NCI-H1436 treated with DMSO at 0.1 percent for 48 hours (cell line): Measurements from ENCODE around the gene NLGN3.
"Not testable (repeated sequence)": the region's sequence is repeated elsewhere in the genome, so short reads cannot be mapped to it uniquely, and the experiment has no call there.

ENCODE experiments used
- DNase-seq: peaks from one replicate; lab custom pipeline; 2025; lab: John Stamatoyannopoulos, UW

The NLGN3 gene

DNA sequence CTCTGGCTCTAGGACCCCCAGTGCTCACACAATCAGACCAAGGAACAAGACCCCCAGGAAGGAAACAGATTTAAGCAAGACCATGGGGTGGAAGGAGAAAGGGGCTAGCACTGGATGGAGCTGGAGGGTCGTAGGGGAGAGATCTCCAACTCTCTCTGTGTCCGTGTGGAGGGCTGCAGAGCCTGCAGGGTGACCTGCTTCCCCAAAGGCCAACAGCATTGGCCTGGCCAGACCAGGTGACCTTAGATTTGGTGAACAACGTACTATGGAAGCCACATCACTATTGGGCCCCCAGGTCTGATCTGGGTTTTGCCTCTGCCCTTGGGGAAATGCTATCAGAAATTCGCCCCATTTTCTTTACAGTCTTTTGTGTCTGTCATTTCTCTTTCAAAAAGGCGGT is 26.0 kb downstream of the NLGN3 start:
- no peak for DNase-seq

DNA sequence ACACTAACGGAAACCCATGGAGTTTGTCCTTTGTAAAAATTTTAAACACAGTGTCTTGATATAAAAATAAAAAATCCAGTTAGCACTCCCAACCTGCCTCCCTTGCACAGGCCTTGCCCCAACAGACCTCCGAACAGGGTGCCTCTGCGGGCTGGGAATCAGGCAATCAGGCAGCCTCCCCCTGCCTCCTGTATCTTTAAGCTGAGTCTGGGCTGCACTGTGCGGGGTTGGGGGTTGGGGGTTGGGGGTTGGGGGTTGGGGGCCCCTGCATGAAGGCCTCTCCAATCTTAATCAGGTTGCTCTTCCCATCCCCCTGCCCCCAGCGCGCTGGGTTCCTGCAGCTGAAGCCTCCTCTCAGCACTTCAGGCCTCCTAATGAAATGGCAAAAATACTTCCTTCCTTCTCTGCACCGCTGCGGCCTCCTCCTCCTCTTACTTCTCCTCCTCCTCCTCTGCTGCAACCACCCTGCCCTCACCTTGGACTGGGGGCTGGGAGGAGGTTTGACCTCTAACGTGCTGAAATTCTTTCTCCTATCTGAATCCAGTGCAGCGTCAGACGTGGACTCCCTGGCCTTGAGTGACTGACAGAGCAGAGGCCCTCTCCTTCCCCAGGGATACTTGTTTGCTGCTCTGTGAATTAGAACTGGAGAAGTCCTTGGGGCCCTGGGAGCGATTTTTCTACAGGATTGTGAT is 26.6 kb downstream of the NLGN3 start:
- DNase-seq: no peak

- no peak for DNase-seq
Measured at GRCh38 chrX:71173440-71173839, 28.8 kb downstream of the NLGN3 start.

- no peak for DNase-seq
Measured at GRCh38 chrX:71174795-71175194, 30.2 kb downstream of the NLGN3 start.

- DNase-seq: no peak
Measured at GRCh38 chrX:71175531-71175930, 30.9 kb downstream of the NLGN3 start.

DNA sequence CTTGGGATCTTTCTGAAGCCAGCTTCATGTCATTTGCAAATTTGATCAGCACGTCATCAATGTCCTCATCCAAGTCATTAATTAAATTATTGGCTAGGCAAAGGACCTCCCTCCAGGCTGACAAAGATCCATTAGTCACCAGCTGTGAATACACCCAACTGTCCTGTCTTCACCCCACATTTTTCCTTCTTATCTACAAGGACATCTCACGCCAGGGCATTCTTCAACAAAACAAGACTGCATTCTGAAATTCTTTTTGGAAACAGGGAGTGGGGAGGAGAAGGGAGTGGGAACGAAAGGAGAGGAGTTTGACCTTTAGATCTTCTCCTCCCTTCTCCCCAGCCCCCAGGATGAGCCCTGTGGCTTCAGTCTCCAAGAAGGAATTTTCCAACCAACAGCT is 32.7 kb downstream of the NLGN3 start:
- no peak for DNase-seq

- DNase-seq: peak; percentile 37
Measured at GRCh38 chrX:71178908-71179307, 34.3 kb downstream of the NLGN3 start.

DNA sequence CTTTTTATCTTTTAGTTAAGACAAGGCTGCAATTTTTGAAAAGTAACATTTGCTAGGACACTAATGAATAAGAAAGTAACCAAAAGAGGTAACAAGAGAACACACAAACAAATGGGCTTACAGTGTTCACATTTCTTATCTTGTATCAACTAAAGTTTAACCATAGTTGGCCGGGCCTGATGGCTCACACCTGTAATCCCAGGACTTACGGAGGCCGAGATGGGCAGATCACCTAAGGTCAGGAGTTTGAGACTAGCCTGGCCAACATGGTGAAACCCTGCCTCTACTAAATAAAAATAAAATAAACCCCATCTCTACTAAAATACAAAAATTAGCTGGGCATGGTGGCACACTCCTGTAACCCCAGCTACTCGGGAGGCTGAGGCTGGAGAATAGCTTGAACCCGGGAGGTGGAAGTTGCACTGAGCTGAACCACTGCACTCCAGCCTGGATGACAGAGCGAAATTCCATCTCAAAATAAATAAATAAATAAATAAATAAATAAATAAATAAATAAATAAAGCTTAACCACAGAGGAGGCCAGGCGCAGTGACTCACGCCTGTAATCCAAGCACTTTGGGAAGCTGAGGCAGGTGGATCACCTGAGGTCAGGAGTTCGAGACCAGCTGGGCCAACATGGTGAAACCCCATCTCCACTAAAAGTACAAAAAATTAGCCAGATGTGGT is 36.1 kb downstream of the NLGN3 start:
- not testable (repeated sequence) for DNase-seq

DNA sequence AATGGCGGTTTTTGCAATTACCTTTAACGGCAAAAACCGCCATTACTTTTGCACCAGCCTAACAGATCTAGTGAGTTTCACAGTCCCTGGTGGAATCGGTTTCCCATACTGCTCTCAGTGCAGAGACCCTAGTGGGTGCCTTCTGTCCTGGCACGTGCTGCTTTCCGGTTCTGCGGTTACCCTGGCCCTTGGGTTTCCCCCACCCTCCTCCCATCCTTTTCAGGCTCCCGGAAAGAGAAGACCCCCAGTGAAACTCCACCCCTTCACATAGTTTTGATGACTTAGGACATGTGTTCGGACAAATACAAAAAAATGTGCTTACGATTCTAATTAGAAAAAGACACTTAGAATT is 36.9 kb downstream of the NLGN3 start:
- no peak for DNase-seq

DNA sequence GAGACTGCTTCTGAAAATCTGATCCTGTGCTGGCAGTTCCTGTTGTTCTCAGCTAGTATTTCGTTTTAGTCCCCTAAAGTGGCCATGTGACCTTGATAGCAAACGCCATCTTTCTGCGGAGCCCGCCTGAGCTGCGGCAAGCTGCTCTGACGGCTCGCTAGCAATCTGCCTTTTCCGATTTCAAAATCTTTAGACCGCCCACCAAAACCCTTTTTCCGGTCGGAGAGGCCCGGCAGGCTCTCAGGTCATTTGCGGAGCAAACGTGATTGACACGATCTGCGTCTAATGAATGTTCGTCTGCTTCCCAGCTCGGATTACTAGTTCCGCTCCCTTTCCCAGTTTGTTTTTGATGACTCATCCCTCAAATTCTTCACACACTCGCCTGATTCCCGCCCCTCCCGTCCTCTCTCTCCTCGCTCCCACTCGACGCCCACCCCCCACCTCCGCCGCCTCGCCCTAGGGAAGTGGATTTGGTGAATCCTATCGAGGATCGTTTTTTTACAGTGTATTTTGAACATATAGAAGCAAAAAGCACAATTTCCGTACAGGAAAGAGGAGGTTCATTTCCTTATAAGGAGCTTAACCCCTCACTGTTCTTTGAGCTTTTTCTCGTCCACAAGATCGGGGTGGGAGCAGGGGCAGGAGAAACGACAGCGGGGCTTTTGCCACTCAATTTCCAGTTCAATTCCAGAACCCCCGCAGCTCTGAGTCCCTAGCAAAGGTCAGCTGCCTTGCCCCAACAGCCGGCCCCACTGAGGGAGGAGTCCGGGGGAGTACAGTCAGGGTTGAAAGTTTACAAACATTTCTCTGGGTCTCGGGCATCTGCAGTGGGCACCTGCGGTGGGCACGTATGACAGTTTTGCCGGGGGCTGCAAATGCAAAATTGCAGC is 37.5 kb downstream of the NLGN3 start:
- peak; percentile 99 for DNase-seq

DNA sequence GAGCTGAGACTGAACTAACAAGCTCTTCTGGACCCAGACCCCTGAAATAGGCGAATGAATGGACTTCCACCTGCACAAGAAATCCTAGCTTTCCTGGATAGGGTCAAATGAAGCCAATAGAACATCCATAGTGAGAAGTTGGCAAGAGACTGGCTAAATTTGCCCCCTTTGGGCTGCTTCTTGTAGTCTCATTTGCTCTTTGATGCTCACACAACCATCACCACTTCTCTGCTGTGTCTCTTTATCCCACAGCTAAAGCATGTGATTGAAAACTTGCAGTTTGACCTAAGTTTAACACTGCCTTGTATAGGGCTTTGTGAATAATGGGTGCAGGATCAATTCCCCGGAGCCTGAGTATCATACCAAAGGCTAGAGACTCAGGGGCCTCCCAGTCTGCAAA is 38.2 kb downstream of the NLGN3 start:
- no peak for DNase-seq

DNA sequence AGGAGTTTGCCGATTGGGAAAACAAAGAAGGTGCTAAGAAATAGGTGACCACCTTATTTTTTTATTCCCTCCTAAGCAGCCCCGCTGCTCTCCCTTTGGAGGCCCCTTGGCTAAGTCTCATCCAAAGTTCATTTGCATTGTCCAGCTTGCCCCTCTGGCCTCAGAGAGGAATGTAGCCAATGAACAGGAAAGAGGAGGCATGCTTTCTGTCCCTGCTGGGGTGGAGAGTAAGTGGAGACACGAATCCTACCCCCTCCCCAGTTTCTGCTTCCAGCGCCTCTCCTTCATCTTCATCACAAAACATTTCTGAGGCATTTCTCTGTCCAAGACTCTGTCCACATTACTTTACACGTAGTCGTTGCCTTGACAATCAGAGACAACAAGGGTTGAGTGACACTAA is 38.7 kb downstream of the NLGN3 start:
- no peak for DNase-seq

GRCh38 chrX:71184092-71184491 is 39.5 kb downstream of the NLGN3 start:
- no peak for DNase-seq

- no peak for DNase-seq
Measured at GRCh38 chrX:71184803-71185495, 40.3 kb downstream of the NLGN3 start.

DNA sequence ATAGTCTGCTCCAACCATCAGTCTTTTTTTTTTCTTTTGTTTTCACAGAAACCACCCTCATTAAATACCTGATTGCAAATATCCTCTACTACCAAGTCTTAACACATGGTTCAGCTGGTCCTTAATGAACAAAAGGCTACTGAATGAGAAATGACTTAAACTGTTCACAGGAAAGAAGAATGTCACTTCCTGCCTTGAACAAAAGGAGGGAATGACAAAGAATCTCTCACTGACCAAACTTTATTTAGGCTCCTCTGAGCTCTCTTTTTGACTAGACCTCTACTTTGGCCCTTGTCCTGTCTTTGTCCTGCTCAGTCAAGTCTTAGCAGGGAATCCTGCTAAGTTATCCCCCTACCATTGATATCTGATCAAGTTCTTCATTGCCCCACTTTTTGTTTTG is 46.6 kb downstream of the NLGN3 start:
- DNase-seq: no peak

DNA sequence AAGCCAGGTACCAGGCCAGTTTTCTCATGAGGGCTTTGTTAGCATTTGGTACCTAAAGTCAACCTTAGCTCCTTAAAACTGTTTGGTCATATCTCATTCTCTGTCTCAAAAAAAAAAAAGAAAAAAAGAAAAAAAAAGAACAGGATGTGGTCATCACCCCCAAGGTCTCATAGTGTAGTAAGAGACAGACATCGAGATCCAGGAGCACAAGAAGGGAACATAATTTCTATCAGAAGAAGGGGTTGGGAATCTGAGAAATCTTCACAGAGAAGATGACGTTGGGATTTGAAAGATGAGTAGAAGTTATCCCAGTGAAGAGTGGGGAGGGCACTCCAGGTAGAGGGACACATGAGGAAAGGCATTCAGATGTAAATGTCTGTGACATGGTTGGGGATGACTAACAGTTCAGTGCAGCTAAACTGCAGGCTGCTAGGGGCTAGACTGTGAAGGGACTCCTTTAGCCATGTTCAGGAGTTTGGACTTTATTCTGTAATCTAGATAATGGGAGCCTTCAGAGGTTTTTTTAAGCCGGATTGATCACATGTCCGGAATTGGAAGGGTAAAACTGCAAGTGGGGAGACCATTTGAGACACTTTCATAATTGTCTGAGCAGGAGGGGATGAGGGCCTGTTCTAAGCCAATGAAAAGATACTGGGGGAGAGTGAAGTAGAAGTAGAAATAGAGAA is 51.5 kb downstream of the NLGN3 start:
- DNase-seq: no peak

DNA sequence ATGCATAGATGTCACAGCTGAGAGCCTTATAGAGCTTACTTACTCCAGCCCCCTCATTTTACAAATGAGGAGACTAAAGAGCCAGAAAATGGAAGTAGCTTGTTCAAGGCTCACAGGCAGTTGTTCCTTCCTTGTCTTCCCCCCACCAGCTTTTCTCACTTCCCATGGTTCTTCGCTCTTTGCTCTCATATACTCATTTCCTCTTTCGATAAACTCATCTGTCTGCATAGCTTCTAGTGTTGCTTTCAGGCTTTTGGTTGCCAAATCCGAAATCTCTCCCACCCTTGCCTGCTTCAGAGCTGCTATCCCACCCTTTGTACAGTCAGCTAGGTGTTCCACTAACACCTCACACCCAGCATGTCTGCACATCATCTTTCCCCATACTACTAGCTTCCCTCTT is 53.4 kb downstream of the NLGN3 start:
- no peak for DNase-seq

DNA sequence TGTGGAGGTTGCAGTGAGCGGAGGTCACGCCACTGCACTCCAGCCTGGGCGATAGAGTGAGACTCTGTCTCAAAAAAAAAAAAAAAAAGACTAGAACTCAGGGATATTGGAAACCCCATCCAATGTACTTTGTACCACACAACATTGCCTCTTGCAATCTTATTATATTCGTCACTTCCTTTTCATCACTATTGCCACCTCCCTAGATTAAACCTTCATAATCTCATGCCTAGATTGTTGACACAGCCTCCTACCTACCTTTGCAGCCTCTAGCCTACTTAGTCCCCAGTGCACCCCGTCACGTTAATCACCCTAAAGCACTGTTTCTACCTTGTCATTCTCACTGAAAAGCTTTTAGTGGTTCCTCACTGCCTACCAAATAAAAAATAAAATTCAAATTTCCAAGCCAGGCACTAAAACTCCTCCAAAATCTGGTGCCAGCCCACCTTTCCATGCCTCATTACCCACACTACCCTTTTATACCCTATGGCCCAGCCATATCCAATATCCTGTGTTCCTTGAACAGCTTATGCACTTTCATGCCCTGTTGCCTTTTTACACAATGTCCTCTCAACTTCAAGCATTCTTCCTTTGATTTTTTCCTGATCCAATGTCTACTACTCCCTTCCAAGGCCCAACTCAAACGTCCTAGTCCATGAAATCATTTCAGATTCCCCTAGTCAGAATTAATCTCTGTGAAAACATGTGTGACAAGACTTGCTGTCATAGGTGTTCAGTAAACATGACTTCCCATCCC is 54.8 kb downstream of the NLGN3 start:
- no peak for DNase-seq

DNA sequence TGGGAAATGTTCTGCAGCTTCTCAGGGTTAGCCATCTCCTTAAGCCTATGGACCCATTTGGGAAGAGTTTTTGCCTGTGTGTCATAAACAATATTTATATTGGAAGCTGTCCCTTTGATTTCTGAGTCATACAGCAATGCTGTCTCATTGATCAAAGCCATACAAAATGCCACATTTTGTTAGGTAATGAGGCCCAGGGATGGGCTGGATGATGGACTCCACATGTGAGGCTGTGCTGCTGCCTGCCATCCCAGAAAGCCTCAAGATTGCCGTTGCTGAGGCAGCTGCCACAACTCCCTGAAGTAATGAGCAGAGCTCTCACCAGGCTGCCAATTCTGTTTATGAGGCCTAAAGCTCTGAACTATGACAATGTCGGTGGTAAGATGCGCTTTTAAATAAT is 66.2 kb downstream of the NLGN3 start:
- no peak for DNase-seq

DNA sequence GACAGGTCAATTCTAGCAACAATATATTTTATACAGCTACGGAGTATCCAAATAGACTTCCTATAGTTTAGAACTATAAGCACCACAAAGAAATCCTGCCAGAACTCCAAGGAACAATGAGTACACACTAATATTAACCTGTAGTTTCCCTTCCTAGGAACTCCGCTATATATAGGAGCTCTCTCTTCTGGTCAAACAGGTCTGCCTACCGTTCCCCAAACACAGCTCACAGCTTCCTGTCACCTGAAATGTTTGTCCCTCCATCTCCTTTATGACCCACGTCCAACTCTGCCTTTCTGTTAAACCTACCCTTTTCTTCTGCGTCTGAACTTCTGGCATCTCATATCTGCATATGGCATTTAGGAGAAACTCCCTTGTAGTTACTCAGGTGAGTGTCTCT is 67.9 kb downstream of the NLGN3 start:
- DNase-seq: no peak

GRCh38 chrX:71214152-71214551 is 69.5 kb downstream of the NLGN3 start:
- no peak for DNase-seq
